DMS79 treated with DMSO at 0.1 percent for 48 hours (cell line): ENCODE results near the gene P4HB.
"Not testable (repeated sequence)": the region's sequence is repeated elsewhere in the genome, so short reads cannot be mapped to it uniquely, and the experiment has no call there.

Experiments
- DNase-seq: peaks from one replicate; lab custom pipeline; 2025; lab: John Stamatoyannopoulos, UW

Gene P4HB

DNA sequence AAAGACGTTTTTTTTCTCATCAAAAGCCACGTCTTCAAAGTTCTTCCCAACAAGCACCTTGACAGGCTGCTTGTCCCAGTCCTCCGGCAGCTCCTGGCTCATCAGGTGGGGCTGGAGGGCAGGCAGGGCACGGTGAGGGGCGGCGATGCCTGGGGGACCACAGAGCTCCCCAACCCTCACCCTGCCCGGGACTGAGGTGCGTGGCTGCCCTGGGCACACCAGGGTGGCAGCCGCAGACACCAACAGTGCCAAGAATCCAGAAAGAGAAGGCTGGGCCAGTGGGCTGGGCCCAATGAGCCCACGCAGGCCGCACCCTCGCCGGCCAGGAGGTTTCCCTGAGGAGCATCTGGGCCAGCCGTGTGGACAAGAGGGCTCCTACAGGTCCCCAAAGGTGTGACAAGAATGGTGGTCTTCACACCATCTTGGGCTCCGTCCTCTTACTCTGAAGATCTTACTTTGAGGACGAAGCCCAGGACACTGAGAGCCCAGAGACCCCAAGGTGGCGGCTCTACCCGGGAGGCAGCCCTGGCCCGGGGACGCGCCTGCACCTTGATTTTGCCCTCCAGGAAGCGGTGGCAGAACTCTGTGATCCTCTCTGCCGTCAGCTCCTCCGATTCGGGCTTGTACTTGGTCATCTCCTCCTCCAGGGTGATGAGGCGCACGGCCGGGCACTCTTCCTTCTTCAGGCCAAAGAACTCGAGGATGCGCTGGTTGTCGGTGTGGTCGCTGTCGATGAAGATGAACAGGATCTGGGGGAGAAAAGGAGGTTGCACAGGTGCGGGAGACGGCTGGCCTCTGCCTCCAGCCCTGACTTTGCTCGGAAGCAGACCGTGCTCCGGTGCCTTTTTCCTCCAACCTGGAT, 14.2 kb downstream of the P4HB start:
- no peak for DNase-seq

GRCh38 chr17:81845361-81845760, 15.0 kb downstream of the P4HB start:
- DNase-seq, result no peak

DNA sequence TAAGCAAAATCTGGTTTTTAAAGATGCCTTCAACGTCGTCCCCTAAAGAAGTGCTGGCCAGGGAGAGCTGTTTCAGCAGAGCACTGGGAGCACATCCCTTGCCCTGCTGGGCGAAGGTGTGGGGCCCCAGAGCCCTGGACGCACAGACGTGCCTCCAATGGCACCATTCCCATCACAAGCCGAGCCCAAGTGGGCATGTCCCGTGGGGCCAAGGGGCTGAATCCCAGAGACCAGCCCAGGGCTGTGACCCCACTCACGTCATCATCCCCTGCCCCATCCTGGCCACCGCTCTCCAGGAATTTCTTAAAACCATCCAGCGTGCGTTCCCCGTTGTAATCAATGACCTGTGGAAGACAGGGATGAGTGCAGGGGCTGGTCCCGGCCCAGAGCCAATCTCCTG, 15.4 kb downstream of the P4HB start:
- DNase-seq, result no peak

- DNase-seq, result no peak
These were observed 15.9 kb downstream of the P4HB start for GRCh38 chr17:81844327-81844851.

DNA sequence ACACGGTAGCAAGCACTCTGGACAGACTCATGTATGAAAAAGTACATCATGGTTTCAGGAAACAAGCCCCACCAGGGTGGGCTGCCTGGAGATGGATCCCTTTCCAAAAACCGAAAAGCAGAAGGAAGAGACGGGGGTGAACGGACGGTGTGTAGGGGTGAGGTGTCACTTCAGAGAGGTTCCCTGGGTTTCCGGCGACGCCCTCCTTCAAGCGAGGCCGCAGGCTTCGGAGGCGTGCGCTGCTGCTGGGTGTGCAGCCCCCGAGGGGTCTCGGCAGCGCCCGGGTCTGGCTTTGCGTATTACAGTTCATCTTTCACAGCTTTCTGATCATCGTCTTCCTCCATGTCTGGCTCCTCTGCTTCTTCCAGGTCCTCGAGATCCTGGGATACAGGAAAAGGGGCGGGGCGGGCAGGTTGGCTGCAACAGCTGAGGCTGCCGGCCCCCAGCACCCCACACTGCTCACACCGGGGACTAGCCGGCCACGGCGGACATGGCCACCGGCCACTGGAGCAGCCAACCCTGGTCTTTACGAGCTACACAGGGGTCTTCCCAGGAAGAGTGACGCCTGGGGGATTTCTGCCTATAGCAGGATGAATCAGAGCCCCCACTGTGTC, 16.5 kb downstream of the P4HB start:
- DNase-seq, result no peak

DNA sequence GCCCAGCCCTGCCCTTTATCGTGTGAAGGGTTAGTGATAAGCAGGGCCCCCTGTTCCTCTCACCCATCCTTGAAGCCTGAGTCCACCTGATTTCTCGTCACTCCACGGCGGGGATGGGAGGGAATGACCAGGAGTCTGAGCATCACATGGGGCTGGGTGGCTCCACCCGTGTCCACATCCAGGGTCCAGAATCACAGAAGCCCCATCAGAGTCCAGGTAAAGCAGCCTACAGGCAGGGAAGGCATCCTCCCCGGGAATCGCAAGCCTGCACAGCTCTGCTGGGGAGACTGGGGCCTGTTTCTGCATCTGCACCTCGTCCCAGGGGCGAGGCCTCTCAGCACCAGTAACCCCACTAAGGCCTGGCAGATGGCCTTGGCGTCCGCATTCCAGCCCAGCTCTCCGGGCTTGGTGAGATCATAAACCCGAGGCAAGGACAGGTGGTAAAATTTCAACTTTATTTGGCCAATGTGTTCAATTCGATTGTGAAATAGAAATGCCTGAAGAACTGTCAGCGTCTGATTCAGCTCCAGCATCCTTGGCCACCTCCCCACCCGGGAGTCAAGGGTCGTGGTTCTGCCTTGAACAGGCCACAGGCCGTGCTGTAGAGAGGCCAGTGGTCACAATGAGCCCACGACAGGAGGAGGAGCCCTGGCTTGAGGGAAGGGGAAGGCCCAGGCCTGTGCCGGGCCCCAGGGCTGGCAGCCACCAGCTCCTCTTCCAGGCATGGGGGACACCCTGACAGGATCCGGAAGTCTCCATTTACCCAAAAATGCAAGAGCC, 17.4 kb downstream of the P4HB start:
- no peak for DNase-seq

GRCh38 chr17:81842378-81842724, 18.0 kb downstream of the P4HB start:
- no peak for DNase-seq

DNA sequence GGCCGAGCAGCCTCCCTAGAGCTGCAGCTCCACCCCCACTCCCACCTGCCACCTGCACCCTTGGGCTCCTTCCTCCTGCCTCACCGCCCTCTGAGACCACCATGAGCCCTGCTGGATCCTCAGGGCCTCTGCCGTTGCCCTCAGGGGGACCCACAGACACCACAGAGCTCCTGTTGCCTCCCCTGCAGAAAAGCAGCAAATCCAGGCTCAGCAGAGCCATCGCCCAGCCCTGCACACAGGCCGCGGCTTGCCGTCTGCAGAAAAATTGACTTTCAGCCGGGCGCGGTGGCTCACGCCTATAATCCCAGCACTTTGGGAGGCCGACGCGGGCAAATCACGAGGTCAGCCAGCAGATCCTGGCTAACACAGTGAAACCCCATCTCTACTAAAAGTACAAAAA, 18.5 kb downstream of the P4HB start:
- no peak for DNase-seq

- no peak for DNase-seq
These were observed 19.2 kb downstream of the P4HB start for GRCh38 chr17:81840826-81841778.

DNA sequence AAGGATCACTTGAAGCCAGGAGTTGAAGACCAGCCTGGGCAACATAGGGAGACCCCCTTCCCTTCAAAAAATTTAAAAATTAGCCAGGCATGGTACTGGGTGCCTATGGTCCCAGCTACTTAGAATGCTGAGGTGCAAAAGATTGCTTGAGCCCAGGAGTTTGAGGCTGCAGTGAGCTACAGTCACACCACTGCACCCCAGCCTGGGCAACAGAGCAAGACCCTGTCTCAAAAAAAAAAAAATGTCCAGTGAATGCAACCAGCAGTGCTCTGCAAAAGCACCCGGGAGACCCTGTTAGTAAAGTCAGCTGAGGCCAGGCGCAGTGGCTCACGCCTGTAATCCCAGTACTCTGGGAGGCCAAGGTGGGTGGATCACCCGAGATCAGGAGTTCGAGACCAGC, 20.3 kb downstream of the P4HB start:
- not testable (repeated sequence) for DNase-seq

DNA sequence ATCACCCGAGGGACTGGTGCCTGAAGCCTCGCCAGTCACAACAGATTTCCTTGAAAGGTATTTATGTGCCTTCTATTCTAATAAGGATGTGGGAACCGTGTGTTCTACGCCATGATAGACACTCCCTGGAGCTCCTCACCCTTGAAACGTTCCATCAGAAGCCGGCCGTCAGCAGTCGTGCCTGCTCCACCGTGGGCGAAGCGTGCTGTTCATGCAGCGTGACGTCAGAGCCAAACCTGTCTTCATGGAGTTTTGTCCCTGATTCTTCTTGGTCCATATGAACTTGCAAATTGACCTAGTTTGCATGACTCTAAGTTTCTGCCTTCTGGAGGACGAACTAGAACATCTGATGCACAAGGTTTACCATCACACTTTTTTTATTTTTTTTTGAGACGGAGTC, 21.0 kb downstream of the P4HB start:
- DNase-seq, result no peak

- DNase-seq, result no peak
These were observed 21.5 kb downstream of the P4HB start for GRCh38 chr17:81838753-81839255.

DNA sequence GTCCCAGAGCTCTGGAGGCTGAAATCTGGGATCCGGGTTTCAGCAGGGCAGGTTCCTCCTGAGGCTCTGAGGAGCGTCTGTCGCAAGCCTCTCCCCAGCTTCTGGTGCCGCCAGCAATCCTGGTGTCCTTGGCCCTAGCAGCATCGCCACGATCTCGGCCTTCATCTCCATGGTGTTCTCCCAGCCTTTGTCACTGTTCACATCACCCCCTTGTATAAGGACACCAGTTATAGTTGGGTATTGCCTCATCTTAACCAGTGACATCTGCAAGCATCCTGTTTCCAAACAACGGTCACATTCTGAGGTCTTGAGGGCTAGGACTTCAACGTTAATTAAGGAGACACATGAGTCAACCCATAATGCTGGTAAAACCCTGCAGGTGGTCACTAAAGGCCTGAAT, 22.7 kb downstream of the P4HB start:
- DNase-seq, result no peak

- DNase-seq, result no peak
These were observed 25.5 kb downstream of the P4HB start, which contains the start of gene PPP1R27 for GRCh38 chr17:81834831-81835267. TSS of gene PPP1R27 (minus strand) at chr17:81835050. CDS start at chr17:81834953, 97 bp downstream.

DNA sequence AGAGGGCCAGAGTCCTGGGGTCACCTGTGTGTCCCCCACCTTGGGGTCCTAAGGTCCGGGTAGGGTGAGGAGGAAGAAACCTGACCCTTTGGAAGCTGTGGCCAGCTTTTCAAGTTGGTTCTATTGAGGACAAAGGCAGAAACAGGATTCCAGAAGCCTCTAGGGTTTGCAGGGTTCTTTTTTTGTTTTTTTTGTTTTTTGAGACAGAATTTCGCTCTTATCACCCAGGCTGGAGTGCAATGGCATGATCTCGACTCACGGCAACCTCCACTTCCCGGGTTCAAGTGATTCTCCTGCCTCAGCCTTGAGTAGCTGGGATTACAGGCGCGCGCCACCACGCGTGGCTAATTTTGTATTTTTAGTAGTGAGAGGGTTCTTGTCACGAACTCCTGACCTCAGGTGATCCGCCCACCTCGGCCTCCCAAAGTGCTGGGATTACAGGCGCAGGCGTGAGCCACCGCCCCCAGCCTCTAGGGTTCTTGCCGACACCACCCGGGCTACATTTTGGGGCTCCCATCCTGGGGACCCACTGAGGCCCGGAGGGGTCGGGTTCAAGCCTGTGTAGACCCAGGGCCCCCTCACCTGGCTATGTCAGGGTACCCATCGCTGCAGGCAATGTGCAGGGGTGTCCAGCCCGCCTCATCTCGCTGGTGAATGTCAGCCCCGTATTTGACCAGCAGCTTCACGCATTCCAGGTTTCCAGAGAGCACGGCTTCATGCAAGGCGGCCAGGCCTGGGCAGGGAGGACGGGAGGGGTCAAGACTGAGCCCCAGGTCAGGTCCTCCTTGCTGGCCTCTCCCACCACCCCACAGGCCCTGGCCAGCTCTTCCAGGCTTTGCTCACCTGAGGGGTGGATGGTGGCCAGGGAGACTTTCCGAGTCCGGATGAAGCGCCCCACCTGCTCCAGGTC, 26.2 kb downstream of the P4HB start:
- DNase-seq, result no peak

GRCh38 chr17:81833160-81833920, 27.0 kb downstream of the P4HB start, which contains the start of gene MCRIP1:
TSS of gene MCRIP1 (minus strand) at chr17:81833291. CDS start at chr17:81824506, 8,785 bp downstream.
- DNase-seq, result peak; percentile 33

DNA sequence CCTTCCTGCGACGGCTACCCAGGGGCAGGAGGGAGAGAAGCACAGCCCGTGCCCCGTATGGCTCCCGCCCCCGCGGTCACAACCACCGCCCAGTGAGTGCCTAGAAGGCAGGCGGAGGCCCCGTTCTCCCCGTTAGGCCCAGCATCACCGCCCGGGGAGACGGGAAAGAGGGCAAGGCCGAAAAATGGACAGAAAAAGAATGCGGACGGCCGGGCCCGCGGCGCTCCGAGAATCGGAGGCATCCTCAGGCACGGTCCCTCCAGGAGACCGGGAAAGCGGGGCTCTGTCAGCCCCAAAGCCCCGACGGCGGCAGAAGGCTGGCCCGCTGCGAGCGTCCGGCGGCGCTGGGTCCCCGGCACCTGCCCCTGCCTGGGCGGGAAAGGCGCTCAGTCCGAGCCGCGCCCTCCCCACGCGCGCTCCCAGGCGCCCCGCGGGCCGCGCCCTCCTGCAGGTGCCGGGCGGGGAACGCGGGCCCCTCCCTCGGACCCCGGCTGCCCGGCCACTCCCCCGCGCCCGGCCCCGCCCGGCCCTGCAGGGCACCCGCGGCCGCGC, 27.7 kb downstream of the P4HB start:
- DNase-seq, result no peak

- no peak for DNase-seq
These were observed 28.3 kb downstream of the P4HB start for GRCh38 chr17:81831957-81832607.
